Gastroesophageal sphincter (tissue), 3 donors: ENCODE results near the gene CAMK1D.

ENCODE experiments used
- CTCF ChIP-seq, 4 experiments: fragments of 200-600 bp in 2 of 4; fragments of 450-650 bp in 2 of 4; sonication (generic) in 1 of 4; IDR thresholded peaks; one replicate each; pipeline ENCODE4 v1.5.1; 2017 to 2019; ENCODE audit warnings: antibody characterized with exemption in 4 of 4, mild to moderate bottlenecking in 2 of 4, moderate library complexity in 2 of 4
- EP300 ChIP-seq: sonication (generic); formaldehyde crosslinking; IDR thresholded peaks from one replicate; pipeline ENCODE4 v1.6.1; 2017; ENCODE audit warnings: antibody characterized with exemption, mild to moderate bottlenecking
- POLR2A ChIP-seq, 2 donors: fragments of 450-650 bp; IDR thresholded peaks; one replicate each; pipeline ENCODE4 v1.6.1; 2017; ENCODE audit warnings: antibody characterized with exemption in 2 of 2, mild to moderate bottlenecking in 2 of 2, moderate library complexity in 1 of 2
- POLR2AphosphoS5 ChIP-seq: sonication (generic); formaldehyde crosslinking; IDR thresholded peaks from one replicate; pipeline ENCODE4 v1.6.1; 2017; ENCODE audit warnings: antibody characterized with exemption

- no peak for TF ChIP-seq CTCF (IDR thresholded peaks at IDR 0.05)
- TF ChIP-seq POLR2A (IDR thresholded peaks at IDR 0.05), result no peak
- TF ChIP-seq POLR2AphosphoS5, result no peak
- TF ChIP-seq EP300, result no peak
Observed at GRCh38 chr10:12884851-12885250, 535.5 kb downstream of the CAMK1D start.
